Limb (tissue), 2 donors: Measurements from ENCODE around the gene HMGCS2.
A peak's percentile ranks its signal among the peaks of the same experiment; 100 is the strongest.
"Not testable (repeated sequence)": the region's sequence is repeated elsewhere in the genome, so short reads cannot be mapped to it uniquely, and the experiment has no call there.

Source experiments
- DNase-seq, 2 donors: peaks; one replicate each; pipeline ENCODE4 v3.0.0-alpha.2; 2016; ENCODE audit errors: extremely low spot score in 2 of 2

HMGCS2 gene

DNA sequence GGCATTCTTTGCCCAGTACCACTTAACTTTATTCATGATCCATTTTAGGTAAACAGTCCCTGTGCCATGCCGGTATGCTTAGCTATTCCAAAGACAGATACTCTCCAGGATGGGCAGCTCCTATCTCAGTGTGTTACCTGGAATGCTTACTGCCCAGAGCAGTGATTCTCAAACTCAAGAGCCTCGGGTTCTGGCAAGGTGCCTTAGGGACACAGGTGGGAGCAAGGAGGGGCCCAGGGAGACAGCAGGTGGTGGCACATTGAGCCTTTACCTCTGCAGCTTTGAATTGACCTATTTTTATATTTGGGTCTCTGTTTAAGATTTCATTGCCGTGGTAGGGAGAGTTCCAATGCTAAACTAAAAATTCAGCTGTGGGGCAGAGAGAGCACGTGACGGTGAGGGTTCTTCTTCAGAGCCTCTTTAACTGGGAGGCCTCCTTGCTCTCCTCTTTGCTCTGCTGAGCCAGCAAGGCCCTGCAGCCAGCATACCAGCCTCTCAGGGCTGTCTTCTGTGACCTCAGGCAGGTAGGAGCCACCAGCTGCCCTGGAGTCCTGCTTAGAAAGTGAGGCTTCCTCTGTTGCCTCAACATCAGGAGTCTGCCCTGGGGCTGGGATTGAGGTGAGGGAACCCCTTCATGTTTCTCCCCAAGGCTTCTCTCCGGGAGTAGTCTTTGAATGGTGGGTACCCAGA lies 36.8 kb downstream of the HMGCS2 start:
- no peak for DNase-seq

GRCh38 chr1:119731060-119731459 lies 37.6 kb downstream of the HMGCS2 start:
- DNase-seq, result no peak

DNA sequence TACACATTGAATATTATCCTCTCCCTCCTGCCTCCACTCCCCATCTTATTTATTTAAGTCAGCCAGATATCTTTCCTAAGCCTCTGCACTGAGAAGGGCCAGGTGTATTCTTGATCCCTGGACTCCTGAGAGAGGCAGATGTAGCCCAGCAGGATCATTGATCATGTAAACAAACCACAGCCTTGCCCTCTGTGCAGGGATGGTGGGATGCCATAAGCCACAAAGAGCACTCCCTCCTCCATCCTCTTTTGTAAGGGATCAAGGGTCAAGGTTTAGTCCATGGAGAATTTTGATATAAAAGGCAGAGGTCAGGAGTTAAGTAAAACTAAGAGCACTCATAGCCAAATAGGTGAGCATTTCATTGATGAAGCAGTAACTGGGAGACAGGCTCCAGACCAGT lies 39.7 kb downstream of the HMGCS2 start:
- no peak for DNase-seq

DNA sequence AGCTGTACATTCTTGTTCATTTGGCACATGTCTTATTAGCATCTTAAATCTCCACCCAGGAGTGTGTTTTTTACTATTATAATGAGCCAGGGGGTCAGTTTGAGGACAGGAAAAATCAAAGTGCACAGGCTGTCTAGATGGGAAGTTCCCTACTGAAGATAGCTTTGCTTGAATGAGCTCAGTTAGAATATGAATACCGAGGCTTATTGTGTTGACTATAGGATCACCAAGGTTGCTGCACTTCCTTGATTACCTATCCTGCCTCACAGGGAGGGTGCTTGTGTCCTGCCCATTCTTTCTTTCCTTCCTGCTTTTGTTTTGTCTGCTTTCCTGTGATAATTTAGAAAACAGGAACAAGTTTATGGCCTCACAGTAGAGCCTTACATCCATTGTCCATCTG lies 40.7 kb downstream of the HMGCS2 start:
- DNase-seq, result no peak

DNA sequence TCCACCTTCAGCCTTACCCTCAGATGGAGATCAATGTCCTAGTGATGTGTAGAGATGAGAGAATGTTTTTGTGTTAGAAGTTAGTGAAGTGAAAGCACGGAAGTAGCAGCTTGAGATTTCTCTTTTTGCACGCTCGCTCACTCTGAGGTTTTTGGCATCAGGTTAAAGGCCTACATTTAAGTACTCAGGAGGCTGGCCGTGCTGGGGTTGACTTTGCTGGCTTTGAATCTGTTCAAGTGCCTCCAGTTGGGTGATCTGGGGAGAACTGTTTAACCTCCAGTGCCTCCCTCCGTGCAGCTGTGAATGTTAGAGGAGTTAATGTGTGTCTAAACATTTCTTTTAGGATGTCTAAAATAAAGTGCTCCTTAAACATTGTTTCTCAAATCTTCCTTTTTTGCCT lies 43.1 kb downstream of the HMGCS2 start:
- no peak for DNase-seq

DNA sequence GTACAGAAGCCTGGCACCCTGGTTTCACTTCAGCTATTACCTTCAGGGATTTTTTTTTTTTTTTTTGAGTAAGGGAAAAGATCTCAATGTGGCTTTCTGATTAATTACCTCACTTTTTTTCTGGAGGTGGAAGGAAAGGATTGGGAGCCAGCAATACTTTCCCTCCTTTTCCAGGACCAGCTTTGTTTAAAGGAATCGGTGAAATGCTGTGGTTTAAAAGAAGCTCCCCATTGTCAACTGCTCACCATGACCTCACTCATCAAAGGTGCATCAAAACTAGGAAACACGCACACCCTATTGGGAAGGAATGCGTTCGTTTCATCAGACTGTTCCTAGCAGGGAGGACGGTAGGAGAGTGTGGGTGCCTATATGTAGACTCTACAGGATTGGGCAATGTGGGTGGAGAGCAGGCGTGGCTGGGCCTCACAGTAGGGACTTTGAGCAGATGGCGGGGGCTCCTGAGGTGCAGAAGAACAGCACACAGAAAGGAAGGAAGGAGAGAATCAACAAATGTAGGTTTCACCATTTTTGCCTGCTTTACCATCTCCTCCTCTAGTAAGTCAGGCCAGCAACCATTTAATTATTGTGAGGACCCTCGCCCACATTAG lies 44.0 kb downstream of the HMGCS2 start:
- DNase-seq, result no peak

DNA sequence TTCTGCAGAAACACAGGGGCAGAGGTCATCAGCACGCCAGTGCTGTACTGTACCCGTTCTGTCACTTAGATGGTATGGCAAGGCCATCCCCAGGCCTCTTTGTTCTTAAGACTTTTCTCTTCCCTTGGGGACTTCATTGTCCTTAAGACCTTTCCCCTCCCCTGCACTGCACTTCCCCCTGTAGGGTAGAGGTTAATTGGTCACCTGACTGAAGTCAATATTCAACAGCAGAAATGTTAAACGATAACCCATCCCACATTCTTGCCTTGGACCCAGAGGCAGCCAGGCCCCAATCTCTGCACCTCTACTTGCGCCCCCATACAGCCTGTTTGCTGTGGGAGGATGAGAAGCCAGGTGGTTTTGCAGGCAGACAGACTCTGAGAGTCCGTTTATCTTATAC lies 46.8 kb downstream of the HMGCS2 start:
- DNase-seq, result no peak

DNA sequence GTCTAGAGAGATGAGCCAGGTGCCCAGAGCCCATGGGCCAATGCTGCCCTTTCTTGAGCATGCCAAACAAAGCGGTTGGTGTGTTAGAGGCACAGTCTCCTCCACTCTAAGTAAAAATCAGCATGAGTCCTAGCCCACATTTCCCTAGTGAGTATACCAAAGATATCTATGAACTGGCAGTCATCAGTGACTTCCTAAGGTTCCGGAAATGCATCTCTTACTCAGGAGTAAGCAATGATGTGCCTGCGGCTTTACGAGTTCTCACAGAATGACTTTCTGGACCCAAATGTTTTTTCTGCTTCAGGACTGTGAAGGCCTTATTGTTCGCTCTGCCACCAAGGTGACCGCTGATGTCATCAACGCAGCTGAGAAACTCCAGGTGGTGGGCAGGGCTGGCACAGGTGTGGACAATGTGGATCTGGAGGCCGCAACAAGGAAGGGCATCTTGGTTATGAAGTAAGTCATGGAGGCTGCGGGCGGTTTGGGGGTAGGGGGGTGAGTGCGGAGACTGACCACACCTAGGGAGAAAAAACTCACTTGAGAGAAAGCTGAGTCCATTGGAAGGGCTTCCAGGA lies 47.8 kb downstream of the HMGCS2 start:
- DNase-seq, result no peak

GRCh38 chr1:119718972-119719371 lies 49.7 kb downstream of the HMGCS2 start:
- DNase-seq, result no peak

GRCh38 chr1:119718409-119718808 lies 50.3 kb downstream of the HMGCS2 start:
- DNase-seq, result no peak

- DNase-seq, result peak in 1 of 2 donors; percentile 32
Observed at GRCh38 chr1:119715542-119715941, 53.2 kb downstream of the HMGCS2 start.

DNA sequence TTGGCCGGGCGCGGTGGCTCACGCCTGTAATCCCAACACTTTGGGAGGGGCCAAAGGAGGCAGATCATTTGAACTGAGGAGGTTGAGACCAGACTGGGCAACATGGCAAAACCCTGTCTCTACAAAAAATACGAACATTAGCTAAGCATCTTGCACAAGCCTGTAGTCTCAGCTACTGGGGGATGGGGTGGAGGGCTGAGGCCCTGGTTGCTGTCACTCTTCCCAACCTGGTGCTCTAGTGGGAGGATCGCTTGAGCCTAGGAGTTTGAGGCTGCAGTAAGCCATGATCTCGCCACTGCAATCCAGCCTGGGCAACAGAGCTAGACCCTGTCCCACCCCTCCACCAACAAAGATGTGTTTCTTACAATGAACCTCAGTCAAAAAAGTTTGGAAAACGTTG lies 54.1 kb downstream of the HMGCS2 start:
- no peak for DNase-seq

- DNase-seq, result peak; percentile 39 to 50
Observed at GRCh38 chr1:119713749-119714456, 54.8 kb downstream of the HMGCS2 start.

- DNase-seq, result peak; percentile 8 to 59
Observed at GRCh38 chr1:119713039-119713748, 55.5 kb downstream of the HMGCS2 start.

DNA sequence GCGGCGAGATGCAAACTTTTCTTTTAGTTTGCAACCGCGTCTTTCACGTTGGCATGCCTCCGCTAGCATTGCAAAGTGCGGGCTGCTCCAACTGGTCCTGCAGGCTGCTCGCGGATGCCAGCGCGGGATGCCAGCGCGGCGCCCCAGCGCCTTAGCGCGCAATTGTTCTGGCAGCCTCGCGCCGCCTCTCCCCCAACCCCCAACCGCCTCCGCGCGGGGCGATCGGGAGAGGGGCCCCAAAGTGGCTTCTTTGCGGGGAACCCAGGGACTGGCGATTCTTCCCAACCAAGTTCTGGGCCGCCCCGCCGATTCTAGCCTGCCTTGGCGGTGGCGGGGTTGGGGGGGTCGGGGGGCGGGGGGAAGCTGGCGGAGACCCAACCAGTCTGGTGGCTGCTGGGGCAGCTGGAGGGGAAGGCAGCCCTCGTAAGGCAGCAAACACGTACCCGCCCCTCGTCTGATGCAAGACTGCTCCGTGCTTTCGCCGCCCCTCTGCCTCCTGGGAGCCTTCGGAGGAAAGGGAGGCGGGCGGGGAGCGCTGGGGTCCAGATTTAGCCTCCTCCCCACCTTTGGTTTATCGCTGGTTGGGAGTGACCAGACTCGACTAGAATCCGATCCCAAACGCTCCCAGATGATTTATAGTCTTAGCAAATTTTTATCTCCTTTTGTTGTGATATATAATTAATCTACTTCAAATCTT lies 56.2 kb downstream of the HMGCS2 start:
- DNase-seq, result peak; percentile 88 to 92

DNA sequence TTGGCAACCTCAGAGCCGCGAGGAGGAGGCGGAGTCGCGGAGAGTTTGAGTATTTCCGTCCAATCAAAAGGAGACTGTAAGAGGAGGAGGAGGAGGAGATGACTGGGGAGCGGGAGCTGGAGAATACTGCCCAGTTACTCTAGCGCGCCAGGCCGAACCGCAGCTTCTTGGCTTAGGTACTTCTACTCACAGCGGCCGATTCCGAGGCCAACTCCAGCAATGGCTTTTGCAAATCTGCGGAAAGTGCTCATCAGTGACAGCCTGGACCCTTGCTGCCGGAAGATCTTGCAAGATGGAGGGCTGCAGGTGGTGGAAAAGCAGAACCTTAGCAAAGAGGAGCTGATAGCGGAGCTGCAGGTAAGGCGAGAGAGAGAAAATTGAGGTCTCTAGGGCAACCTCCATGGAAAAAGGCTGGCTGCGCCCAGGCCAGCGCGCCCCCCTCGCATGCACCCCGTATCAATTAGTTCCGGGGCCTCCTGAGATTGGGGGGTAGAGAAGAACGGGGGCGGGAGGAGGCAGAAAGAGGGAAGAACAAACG lies 56.8 kb downstream of the HMGCS2 start, which contains the start of gene PHGDH:
PHGDH (plus strand) TSS at position 131 of the 538 bp plus-strand sequence; CDS start at position 220, 89 bp downstream.
- peak; percentile 80 to 88 for DNase-seq

DNA sequence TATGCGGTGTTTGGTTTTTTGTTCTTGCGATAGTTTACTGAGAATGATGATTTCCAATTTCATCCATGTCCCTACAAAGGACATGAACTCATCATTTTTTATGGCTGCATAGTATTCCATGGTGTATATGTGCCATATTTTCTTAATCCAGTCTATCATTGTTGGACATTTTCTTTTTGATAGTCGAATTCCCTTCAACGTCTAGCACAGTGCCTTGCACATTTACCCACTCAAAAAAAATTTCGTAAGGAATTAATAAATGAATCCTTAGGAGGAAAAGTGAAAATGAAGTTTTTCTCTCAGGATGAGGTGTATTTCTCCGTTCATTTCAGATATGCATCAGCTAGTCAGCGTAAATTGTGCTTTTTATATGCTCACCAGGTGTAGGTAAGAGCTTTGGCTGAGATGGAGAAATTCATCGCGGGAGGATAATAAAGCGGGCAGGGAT lies 57.3 kb downstream of the HMGCS2 start:
- not testable (repeated sequence) for DNase-seq

- DNase-seq, result not testable (repeated sequence)
Observed at GRCh38 chr1:119706599-119706998, 62.1 kb downstream of the HMGCS2 start.

DNA sequence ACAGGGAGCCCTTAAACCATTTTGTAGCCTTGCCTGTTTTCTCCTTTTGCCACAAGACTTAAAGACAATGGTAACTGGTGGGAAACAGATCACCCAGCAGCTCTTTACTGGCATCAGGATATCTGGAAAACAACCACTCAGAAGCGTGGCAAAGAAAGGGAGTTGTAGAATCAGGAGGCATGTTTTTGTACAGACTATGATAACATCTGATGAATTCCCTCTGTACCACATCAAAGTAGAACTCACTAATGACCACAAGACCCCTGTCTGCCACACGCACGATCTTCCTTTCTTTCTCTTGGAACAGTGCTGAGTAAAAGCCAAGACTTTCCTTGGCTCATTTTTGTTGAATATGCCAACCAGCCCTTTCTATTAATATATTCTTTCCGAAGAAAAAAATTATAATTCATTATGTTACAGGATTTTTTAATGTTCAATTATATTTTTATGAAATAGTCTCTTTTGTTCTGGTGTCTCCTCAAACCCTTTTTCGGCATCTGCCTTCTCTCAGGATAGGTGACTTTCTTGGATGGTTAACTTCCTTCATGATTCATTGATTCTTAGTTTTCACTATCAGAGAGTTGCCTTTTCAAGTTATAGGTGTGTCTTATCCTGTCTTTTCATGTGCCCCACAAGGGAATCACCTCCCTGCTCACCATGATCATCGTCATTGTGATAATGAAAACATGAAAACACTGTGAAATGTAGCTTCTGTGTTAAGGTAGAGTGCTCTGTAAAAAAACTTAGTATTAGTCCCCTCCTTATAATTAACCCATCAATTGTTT lies 64.8 kb downstream of the HMGCS2 start:
- no peak for DNase-seq

DNA sequence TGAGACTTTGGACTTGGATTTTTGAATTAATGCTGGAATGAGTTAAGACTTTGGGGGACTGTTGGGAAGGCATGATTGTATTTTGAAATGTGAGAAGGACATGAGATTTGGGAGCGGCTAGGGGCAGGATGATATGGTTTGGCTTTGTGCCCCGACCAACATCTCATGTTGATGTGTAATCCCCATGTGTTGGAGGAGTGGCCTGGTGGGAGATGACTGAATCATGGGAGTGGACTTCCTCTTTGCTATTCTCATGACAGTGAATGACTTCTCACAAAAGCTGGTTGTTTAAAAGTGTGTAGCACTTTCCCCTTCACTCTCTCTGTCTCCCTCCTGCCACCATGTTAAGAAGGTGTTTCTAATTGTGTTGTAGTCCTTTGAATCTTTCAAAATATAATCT lies 66.3 kb downstream of the HMGCS2 start:
- no peak for DNase-seq
